ENCODE measurements around the gene PPP1CB.

The PPP1CB gene

DNA sequence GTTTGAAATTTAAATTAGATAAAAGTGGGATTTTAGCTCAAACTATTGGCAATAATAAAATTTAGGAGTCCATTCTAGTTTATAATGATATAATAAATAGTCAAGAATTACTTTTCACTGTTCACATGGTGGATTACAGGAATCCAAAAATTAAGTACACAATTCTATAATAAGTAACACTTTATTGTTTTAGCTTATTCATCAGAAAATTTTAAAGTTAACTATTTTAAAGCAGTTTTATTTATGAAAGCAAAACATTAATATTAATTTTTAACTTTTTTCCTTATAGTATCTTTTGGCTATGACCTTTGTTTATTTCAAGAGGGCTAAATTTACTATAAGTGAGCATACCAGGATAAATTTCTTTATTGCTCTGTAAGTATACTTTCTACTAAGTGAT is 70.4 kb downstream of the PPP1CB start:
- no peak for DNase-seq
- Histone ChIP-seq H3K9me3 (replicated peaks; ENCODE audit: insufficient read depth, low read length) (no peaks in the 10 kb centered on the region), H2AFZ (ENCODE audit: low read length) (no peak overlapping the region)

GRCh38 chr2:28824207-28824606 is 72.6 kb downstream of the PPP1CB start:
- Histone ChIP-seq H3K27ac (ENCODE audit: low read length) (no peak overlapping the region), H3K4me1 (ENCODE audit: low read length) (no peaks in the 10 kb centered on the region), H3K79me2 (ENCODE audit: low read length) (no peaks in the 10 kb centered on the region), H3K9me3 (replicated peaks; ENCODE audit: insufficient read depth, low read length) (no peaks in the 10 kb centered on the region), H3F3A (ENCODE audit: insufficient read depth, low read length) (no peaks in the 10 kb centered on the region), H3K4me3 (ENCODE audit: low read length) (no peak overlapping the region), H4K20me1 (ENCODE audit: insufficient read depth, low read length) (no peaks in the 10 kb centered on the region), H3K9me2 (replicated peaks; ENCODE audit: insufficient read depth, low read length) (no peaks in the 10 kb centered on the region), H3K4me2 (ENCODE audit: low read depth, low read length) (no peak overlapping the region), H2AFZ (ENCODE audit: low read length) (no peak overlapping the region), H3K36me3 (replicated peaks; ENCODE audit: insufficient read depth, low read length) (no peaks in the 10 kb centered on the region), H3K9ac (ENCODE audit: low read length) (no peak overlapping the region), H3K27me3 (replicated peaks; ENCODE audit: insufficient read depth, low read length) (no peaks in the 10 kb centered on the region)
- TF ChIP-seq EZH2 (optimal IDR thresholded peaks at IDR 0.05; ENCODE audit: low read depth, low read length) (no peak), EZH2phosphoT487 (IDR thresholded peaks at IDR 0.05; ENCODE audit: low read length) (no peak)
- TF ChIP-seq, protein P1, sequence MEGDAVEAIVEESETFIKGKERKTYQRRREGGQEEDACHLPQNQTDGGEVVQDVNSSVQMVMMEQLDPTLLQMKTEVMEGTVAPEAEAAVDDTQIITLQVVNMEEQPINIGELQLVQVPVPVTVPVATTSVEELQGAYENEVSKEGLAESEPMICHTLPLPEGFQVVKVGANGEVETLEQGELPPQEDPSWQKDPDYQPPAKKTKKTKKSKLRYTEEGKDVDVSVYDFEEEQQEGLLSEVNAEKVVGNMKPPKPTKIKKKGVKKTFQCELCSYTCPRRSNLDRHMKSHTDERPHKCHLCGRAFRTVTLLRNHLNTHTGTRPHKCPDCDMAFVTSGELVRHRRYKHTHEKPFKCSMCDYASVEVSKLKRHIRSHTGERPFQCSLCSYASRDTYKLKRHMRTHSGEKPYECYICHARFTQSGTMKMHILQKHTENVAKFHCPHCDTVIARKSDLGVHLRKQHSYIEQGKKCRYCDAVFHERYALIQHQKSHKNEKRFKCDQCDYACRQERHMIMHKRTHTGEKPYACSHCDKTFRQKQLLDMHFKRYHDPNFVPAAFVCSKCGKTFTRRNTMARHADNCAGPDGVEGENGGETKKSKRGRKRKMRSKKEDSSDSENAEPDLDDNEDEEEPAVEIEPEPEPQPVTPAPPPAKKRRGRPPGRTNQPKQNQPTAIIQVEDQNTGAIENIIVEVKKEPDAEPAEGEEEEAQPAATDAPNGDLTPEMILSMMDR (IDR thresholded peaks at IDR 0.05; ENCODE audit: low read length) = no peak
- DNase-seq = no peak

More for the DNA sequence above, 70.4 kb downstream of the PPP1CB start:
- no peaks in the 10 kb centered on the region for H3K27me3 ChIP-seq (replicated peaks; ENCODE audit: insufficient read depth, low read length)
- H3K79me2 ChIP-seq (ENCODE audit: low read length) = no peaks in the 10 kb centered on the region
- no peak for TF ChIP-seq EZH2phosphoT487 (IDR thresholded peaks at IDR 0.05; ENCODE audit: low read length)
- TF ChIP-seq EZH2 (optimal IDR thresholded peaks at IDR 0.05; ENCODE audit: low read depth, low read length) = no peak
- TF ChIP-seq, protein P1 (IDR thresholded peaks at IDR 0.05; ENCODE audit: low read length) = no peak
- H3K36me3 ChIP-seq (replicated peaks; ENCODE audit: insufficient read depth, low read length) = no peaks in the 10 kb centered on the region
- no peaks in the 10 kb centered on the region for H3K4me1 ChIP-seq (ENCODE audit: low read length)
- H3K9me2 ChIP-seq (replicated peaks; ENCODE audit: insufficient read depth, low read length) = no peaks in the 10 kb centered on the region
- H3F3A ChIP-seq (ENCODE audit: insufficient read depth, low read length) = no peaks in the 10 kb centered on the region
- no peaks in the 10 kb centered on the region for H4K20me1 ChIP-seq (ENCODE audit: insufficient read depth, low read length)
- no peak overlapping the region for H3K4me2 ChIP-seq (ENCODE audit: low read depth, low read length)
- no peak overlapping the region for H3K27ac ChIP-seq (ENCODE audit: low read length)
- H3K4me3 ChIP-seq (ENCODE audit: low read length) = no peak overlapping the region
- H3K9ac ChIP-seq (ENCODE audit: low read length) = no peak overlapping the region

DNA sequence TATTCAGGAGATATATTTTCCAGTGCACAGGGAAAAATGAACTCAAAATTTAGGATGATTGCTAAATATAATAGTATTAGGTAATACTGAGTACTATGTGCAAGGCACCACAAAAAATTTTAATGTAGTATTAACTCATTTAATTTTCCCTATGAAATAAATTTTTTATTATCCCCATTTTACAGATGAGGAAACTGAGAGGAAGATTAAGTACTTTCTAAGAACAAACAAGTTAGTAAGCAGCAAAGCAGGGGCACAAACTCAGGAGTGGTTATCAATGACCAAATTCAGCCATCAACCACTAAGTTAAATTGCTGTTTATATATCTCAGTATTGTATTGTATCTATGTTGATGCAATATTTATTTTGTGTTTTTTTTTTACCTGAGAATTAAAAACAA is 73.2 kb downstream of the PPP1CB start:
- no peak for DNase-seq
- H3K9ac ChIP-seq (ENCODE audit: low read length) = no peak overlapping the region
- H3K4me1 ChIP-seq (ENCODE audit: low read length) = no peaks in the 10 kb centered on the region
- H3K79me2 ChIP-seq (ENCODE audit: low read length) = no peaks in the 10 kb centered on the region
- H3K9me3 ChIP-seq (replicated peaks; ENCODE audit: insufficient read depth, low read length) = no peaks in the 10 kb centered on the region
- no peaks in the 10 kb centered on the region for H3F3A ChIP-seq (ENCODE audit: insufficient read depth, low read length)
- no peak overlapping the region for H2AFZ ChIP-seq (ENCODE audit: low read length)
- no peak overlapping the region for H3K4me2 ChIP-seq (ENCODE audit: low read depth, low read length)
- no peaks in the 10 kb centered on the region for H3K9me2 ChIP-seq (replicated peaks; ENCODE audit: insufficient read depth, low read length)
- TF ChIP-seq, protein P1 (IDR thresholded peaks at IDR 0.05; ENCODE audit: low read length) = no peak
- TF ChIP-seq EZH2phosphoT487 (IDR thresholded peaks at IDR 0.05; ENCODE audit: low read length) = no peak
- TF ChIP-seq EZH2 (optimal IDR thresholded peaks at IDR 0.05; ENCODE audit: low read depth, low read length) = no peak
- no peaks in the 10 kb centered on the region for H3K36me3 ChIP-seq (replicated peaks; ENCODE audit: insufficient read depth, low read length)
- no peak overlapping the region for H3K4me3 ChIP-seq (ENCODE audit: low read length)
- no peaks in the 10 kb centered on the region for H3K27me3 ChIP-seq (replicated peaks; ENCODE audit: insufficient read depth, low read length)
- H4K20me1 ChIP-seq (ENCODE audit: insufficient read depth, low read length) = no peaks in the 10 kb centered on the region
- no peak overlapping the region for H3K27ac ChIP-seq (ENCODE audit: low read length)
